Activated B cell treated with CpG ODN at 0.5 μM for 24 hours (primary cell): ENCODE data around the gene BAHCC1. TPM values are rescaled to one million over a fixed set of nuclear protein-coding genes. Genes with fewer than 3 reads are reported as not detected.

Source experiments
- ATAC-seq: fragments of 200-7000 bp; cut with Tn5 transposase; one replicate; pipeline ENCODE4 v1.10.0; 2021; ENCODE audit warnings: low read depth, mild to moderate bottlenecking, moderate library complexity
- CTCF ChIA-PET: fragments of 350-600 bp; sonication (Branson Sonifier 250); formaldehyde crosslinking; loops from one replicate; lab custom pipeline; 2021; ENCODE audit warnings: antibody characterized with exemption; lab: Charles Lee
- POLR2A ChIA-PET: fragments of 350-600 bp; sonication (Branson Sonifier 250); formaldehyde crosslinking; loops from one replicate; lab custom pipeline; 2021; ENCODE audit warnings: antibody characterized with exemption; lab: Charles Lee
- DNase-seq: peaks from one replicate; pipeline ENCODE4 v3.0.0; 2022
- H3K27ac Mint-ChIP-seq: one replicate; pipeline ENCODE4 v1.8.0; 2020; ENCODE audit warnings: mixed read lengths
- H3K27me3 Mint-ChIP-seq: one replicate; pipeline ENCODE4 v1.8.0; 2021; ENCODE audit warnings: mixed read lengths
- H3K36me3 Mint-ChIP-seq: one replicate; pipeline ENCODE4 v1.8.0; 2021; ENCODE audit warnings: low read depth, mixed read lengths
- H3K4me1 Mint-ChIP-seq: one replicate; pipeline ENCODE4 v1.8.0; 2021; ENCODE audit warnings: mixed read lengths
- H3K4me3 Mint-ChIP-seq: one replicate; pipeline ENCODE4 v1.8.0; 2020; ENCODE audit warnings: mild to moderate bottlenecking, mixed read lengths
- H3K9me3 Mint-ChIP-seq: one replicate; pipeline ENCODE4 v1.8.0; 2020; ENCODE audit warnings: mixed read lengths
- CTCF ChIP-seq: fragments of 200-600 bp; IDR thresholded peaks from one replicate; pipeline ENCODE4 v1.8.0; 2022; ENCODE audit warnings: antibody characterized with exemption, mild to moderate bottlenecking
- intact Hi-C: fragments of 100-400 bp; cut with micrococcal nuclease; formaldehyde crosslinking; loops from one replicate; pipeline ENCODE4 v1.15.1; 2024
- total RNA-seq: library from RNA; stranded (reverse); gene quantifications from 2 replicates; pipeline ENCODE4 v1.2.3, GENCODE V29; 2022

Gene BAHCC1
- total RNA-seq, 1 donor from 2014 or later, result 0.13 TPM

GRCh38 chr17:81481815-81482505 is 86.7 kb downstream of the BAHCC1 start:
- H3K4me1 Mint-ChIP-seq, result peaks cover 21% of the 10 kb centered on the region
- H3K4me3 Mint-ChIP-seq, result peak overlapping the region; percentile 68
- H3K9me3 Mint-ChIP-seq, result no peaks in the 10 kb centered on the region
- no peak for TF ChIP-seq CTCF
- intact Hi-C loops, result no loop called here
- H3K27ac Mint-ChIP-seq, result peak overlapping the region; percentile 35
- POLR2A ChIA-PET, result interaction anchor here (1.6 to 6.2 kb wide), 4 partner anchors 29 to 187 kb away, joined by 6 to 88 read pairs (median 11); partner anchors contain the start of genes ACTG1 and SLC38A10
- no peak for ATAC-seq
- no peak for DNase-seq
- H3K36me3 Mint-ChIP-seq, result no peaks in the 10 kb centered on the region
- H3K27me3 Mint-ChIP-seq, result peaks cover 11% of the 10 kb centered on the region
- CTCF ChIA-PET, result interaction anchor here (0.7 to 5.1 kb wide), 2 partner anchors 190 to 339 kb away, joined by 4 to 43 read pairs; no protein-coding TSS in a partner anchor

DNA sequence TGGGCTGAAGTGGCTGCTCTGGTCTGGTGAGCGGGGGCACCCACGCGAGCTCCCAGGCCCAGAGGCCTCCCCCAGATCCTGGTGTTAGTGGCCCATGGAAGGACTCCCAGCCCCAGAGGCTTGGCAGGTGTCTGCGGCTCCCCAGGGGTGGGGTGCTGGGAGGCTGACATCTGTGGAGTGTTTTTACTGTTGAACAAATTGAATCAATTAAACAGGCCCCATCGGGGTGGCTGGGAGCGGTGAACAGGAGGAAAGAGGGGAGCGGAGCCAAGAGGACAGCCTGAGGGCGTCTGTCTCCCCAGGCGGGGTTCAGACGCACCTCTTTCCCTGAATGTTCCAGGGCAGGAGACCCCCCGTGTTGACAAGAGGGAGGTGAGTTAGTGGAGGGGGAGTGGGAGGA is 87.4 kb downstream of the BAHCC1 start:
- Mint-ChIP-seq H3K4me1 (peaks cover 22% of the 10 kb centered on the region), H3K9me3 (no peaks in the 10 kb centered on the region), H3K27ac (peak overlapping the region; percentile 65), H3K4me3 (peak overlapping the region; percentile 64), H3K36me3 (no peaks in the 10 kb centered on the region), H3K27me3 (peaks cover 11% of the 10 kb centered on the region)
- ATAC-seq (no peak), DNase-seq (no peak)
- CTCF ChIA-PET, result interaction anchor here (0.7 to 5.1 kb wide), 3 partner anchors 191 to 339 kb away, joined by 4 to 43 read pairs (median 26); no protein-coding TSS in a partner anchor
- intact Hi-C loops, result no loop called here
- TF ChIP-seq CTCF, result no peak
- POLR2A ChIA-PET, result interaction anchor here (0.7 to 6.2 kb wide), 9 partner anchors 28 to 494 kb away, joined by 3 to 88 read pairs (median 8); partner anchors contain the start of genes ACTG1, FAAP100 and SLC38A10

- ATAC-seq (peak; percentile 53), DNase-seq (peak; percentile 65)
- POLR2A ChIA-PET, result interaction anchor here (0.7 to 6.2 kb wide), 8 partner anchors 28 to 494 kb away, joined by 3 to 88 read pairs (median 10); partner anchors contain the start of genes ACTG1, FAAP100 and SLC38A10
- intact Hi-C loops, result no loop called here
- Mint-ChIP-seq H3K27me3 (peaks cover 11% of the 10 kb centered on the region), H3K9me3 (no peaks in the 10 kb centered on the region), H3K4me3 (peak overlapping the region; percentile 64), H3K36me3 (no peaks in the 10 kb centered on the region), H3K27ac (no peak overlapping the region), H3K4me1 (peaks cover 22% of the 10 kb centered on the region)
- no peak for TF ChIP-seq CTCF
- CTCF ChIA-PET, result interaction anchor here (1.7 to 5.1 kb wide), 3 partner anchors 118 to 229 kb away, joined by 10 to 43 read pairs (median 26); no protein-coding TSS in a partner anchor
Observed at GRCh38 chr17:81483085-81483861, 88.0 kb downstream of the BAHCC1 start.

GRCh38 chr17:81483862-81484194 is 88.6 kb downstream of the BAHCC1 start:
- intact Hi-C loops, result loop anchor here (1.0 to 2.0 kb wide), 10 partner anchors 28 to 383 kb away; partner anchors contain the start of genes ACTG1, FAAP100 and SLC38A10
- Mint-ChIP-seq H3K36me3 (no peaks in the 10 kb centered on the region), H3K4me1 (peaks cover 22% of the 10 kb centered on the region), H3K9me3 (no peaks in the 10 kb centered on the region), H3K27ac (no peak overlapping the region), H3K27me3 (peaks cover 11% of the 10 kb centered on the region), H3K4me3 (peak overlapping the region; percentile 64)
- ChIA-PET CTCF (interaction anchor here (1.5 to 5.1 kb wide), 5 partner anchors 89 to 342 kb away, joined by 6 to 43 read pairs (median 10); partner anchors contain the start of gene BAHCC1), POLR2A (interaction anchor here (0.5 to 6.2 kb wide), 10 partner anchors 14 to 261 kb away, joined by 3 to 88 read pairs (median 8); partner anchors contain the start of genes ACTG1, CEP131, FAAP100 and SLC38A10)
- no peak for ATAC-seq
- DNase-seq, result no peak
- no peak for TF ChIP-seq CTCF
